Measurements from ENCODE around the gene CDH16. TPM values are rescaled to one million over a fixed set of nuclear protein-coding genes. Genes with fewer than 3 reads are reported as not detected.

The CDH16 gene
- total RNA-seq, 2 donors from 2014 or later: not detected

GRCh38 chr16:66908762-66909559, 9.7 kb downstream of the CDH16 start:
- peaks cover 30% of the 10 kb centered on the region for H3K27me3 Mint-ChIP-seq (ENCODE audit: insufficient read depth)
- H3K9me3 Mint-ChIP-seq: no peaks in the 10 kb centered on the region
- no peak for TF ChIP-seq CTCF (conservative IDR thresholded peaks at IDR 0.05)
- DNase-seq: no peak
- Histone ChIP-seq H3K27ac (ENCODE audit: low read depth, low read length) (no peak overlapping the region), H3K9ac (ENCODE audit: extremely low read depth, low read length, poor library complexity, severe bottlenecking) (no peak overlapping the region), H3K36me3 (ENCODE audit: control insufficient read depth, insufficient read depth, low read length) (no peaks in the 10 kb centered on the region), H3K4me3 (ENCODE audit: low read length) (no peak overlapping the region), H3K9me3 (ENCODE audit: control insufficient read depth, low read length) (no peaks in the 10 kb centered on the region), H3K4me1 (ENCODE audit: control insufficient read depth, insufficient read depth, low read length) (no peaks in the 10 kb centered on the region), H3K27me3 (ENCODE audit: control insufficient read depth, insufficient read depth, low read length, poor library complexity, severe bottlenecking) (peaks cover 17% of the 10 kb centered on the region)
- 90 to 93% methylated on average over 6 to 14 of the region's 14 CpGs for WGBS, 2 experiments (ENCODE audit: insufficient coverage in 1 of 2, insufficient read length in 1 of 2)
- H3K36me3 Mint-ChIP-seq (ENCODE audit: low read depth): no peaks in the 10 kb centered on the region
- H3K4me3 Mint-ChIP-seq: no peak overlapping the region
- no peaks in the 10 kb centered on the region for H3K4me1 Mint-ChIP-seq
- no peak overlapping the region for H3K27ac Mint-ChIP-seq

GRCh38 chr16:66908116-66908515, 10.6 kb downstream of the CDH16 start:
- Mint-ChIP-seq H3K9me3 (no peaks in the 10 kb centered on the region), H3K4me3 (no peak overlapping the region), H3K27me3 (ENCODE audit: insufficient read depth) (peaks cover 27% of the 10 kb centered on the region), H3K36me3 (ENCODE audit: low read depth) (no peaks in the 10 kb centered on the region), H3K27ac (no peak overlapping the region), H3K4me1 (no peaks in the 10 kb centered on the region)
- DNase-seq: no peak
- Histone ChIP-seq H3K27ac (ENCODE audit: low read depth, low read length) (no peak overlapping the region), H3K27me3 (ENCODE audit: control insufficient read depth, insufficient read depth, low read length, poor library complexity, severe bottlenecking) (peaks cover 17% of the 10 kb centered on the region), H3K9me3 (ENCODE audit: control insufficient read depth, low read length) (no peaks in the 10 kb centered on the region), H3K4me1 (ENCODE audit: control insufficient read depth, insufficient read depth, low read length) (no peaks in the 10 kb centered on the region), H3K9ac (ENCODE audit: extremely low read depth, low read length, poor library complexity, severe bottlenecking) (no peak overlapping the region), H3K36me3 (ENCODE audit: control insufficient read depth, insufficient read depth, low read length) (no peaks in the 10 kb centered on the region), H3K4me3 (ENCODE audit: low read length) (no peak overlapping the region)
- 79% methylated on average over 3 of the region's 3 CpGs; no CpG with 5 or more reads in 1 of the 2 experiments for WGBS, 2 experiments (ENCODE audit: insufficient coverage in 1 of 2, insufficient read length in 1 of 2)
- no peak for TF ChIP-seq CTCF (conservative IDR thresholded peaks at IDR 0.05)

GRCh38 chr16:66906916-66907836, 11.5 kb downstream of the CDH16 start:
- no peak overlapping the region for H3K4me3 Mint-ChIP-seq
- no peak overlapping the region for H3K27ac Mint-ChIP-seq

More at GRCh38 chr16:66906916-66907836, 11.5 kb downstream of the CDH16 start:
- no peak for TF ChIP-seq CTCF (conservative IDR thresholded peaks at IDR 0.05)
- WGBS, 2 experiments (ENCODE audit: insufficient coverage in 1 of 2, insufficient read length in 1 of 2): 87 to 94% methylated on average over 4 to 7 of the region's 7 CpGs
- DNase-seq: no peak
- Histone ChIP-seq H3K27ac (ENCODE audit: low read depth, low read length) (no peak overlapping the region), H3K27me3 (ENCODE audit: control insufficient read depth, insufficient read depth, low read length, poor library complexity, severe bottlenecking) (peaks cover 17% of the 10 kb centered on the region), H3K9me3 (ENCODE audit: control insufficient read depth, low read length) (no peaks in the 10 kb centered on the region), H3K4me3 (ENCODE audit: low read length) (no peak overlapping the region), H3K36me3 (ENCODE audit: control insufficient read depth, insufficient read depth, low read length) (no peaks in the 10 kb centered on the region), H3K4me1 (ENCODE audit: control insufficient read depth, insufficient read depth, low read length) (no peaks in the 10 kb centered on the region), H3K9ac (ENCODE audit: extremely low read depth, low read length, poor library complexity, severe bottlenecking) (no peak overlapping the region)
- Mint-ChIP-seq H3K36me3 (ENCODE audit: low read depth) (no peaks in the 10 kb centered on the region), H3K4me1 (no peaks in the 10 kb centered on the region), H3K27me3 (ENCODE audit: insufficient read depth) (peaks cover 27% of the 10 kb centered on the region), H3K9me3 (no peaks in the 10 kb centered on the region)

Measured in endodermal cell (in vitro differentiated cells).